Retinal pigment epithelial cell (primary cell): ENCODE results near the gene MRGPRX2.

Experiments used
- DNase-seq: peaks from one replicate; pipeline ENCODE4 v3.0.0-alpha.2; 2010; ENCODE audit warnings: low read depth
- H3K4me3 ChIP-seq: 2 replicates; pipeline ENCODE4 v1.5.1; 2011; ENCODE audit warnings: mild to moderate bottlenecking, low read length, control low read depth, moderate library complexity
- TF ChIP-seq, protein P1 (sequence below): conservative IDR thresholded peaks from 2 replicates; pipeline ENCODE4 v1.5.1; 2011; ENCODE audit warnings: low read depth, low read length, control low read depth, inconsistent platforms

The MRGPRX2 gene

DNA sequence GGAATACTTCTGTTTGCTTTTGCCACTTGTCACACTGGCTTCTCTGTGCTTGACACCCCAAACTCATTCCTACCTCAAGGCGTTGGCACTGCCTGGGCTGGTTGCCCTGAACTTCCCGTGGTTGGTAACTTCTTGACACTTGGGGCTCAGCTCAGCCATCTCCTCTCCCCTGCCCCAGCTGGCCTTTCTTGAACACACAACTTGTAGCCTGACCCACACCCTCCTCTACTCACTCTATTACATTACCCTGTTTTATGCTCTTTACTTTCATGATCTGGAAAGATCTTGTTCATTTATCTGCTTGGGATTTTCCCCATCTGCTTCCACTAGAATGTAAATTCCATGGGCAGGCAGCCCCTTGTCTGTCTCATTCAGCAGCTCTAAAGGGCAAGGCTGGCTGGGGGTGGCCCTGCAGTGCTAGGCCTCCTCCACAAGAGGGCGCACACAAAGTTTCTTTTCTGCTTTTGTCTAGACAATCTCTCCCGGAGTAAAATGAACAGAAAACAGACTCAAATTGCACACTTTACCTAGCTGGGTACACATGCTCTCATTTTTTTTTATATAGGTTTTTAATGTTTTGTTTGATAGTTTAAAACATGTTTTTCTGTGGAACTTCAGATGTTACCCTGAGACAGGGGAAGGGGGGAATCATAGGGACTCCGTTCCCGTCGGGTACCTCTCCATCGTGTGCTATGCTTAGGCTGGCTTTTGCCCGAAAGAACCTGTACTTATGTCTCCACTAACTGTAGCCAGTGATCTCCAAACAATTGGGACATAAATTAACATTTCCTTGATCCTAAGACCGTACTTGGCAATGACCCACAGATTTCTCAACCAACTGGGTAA, 16.4 kb upstream of the MRGPRX2 start:
- no peak overlapping the region for H3K4me3 ChIP-seq
- TF ChIP-seq, protein P1, sequence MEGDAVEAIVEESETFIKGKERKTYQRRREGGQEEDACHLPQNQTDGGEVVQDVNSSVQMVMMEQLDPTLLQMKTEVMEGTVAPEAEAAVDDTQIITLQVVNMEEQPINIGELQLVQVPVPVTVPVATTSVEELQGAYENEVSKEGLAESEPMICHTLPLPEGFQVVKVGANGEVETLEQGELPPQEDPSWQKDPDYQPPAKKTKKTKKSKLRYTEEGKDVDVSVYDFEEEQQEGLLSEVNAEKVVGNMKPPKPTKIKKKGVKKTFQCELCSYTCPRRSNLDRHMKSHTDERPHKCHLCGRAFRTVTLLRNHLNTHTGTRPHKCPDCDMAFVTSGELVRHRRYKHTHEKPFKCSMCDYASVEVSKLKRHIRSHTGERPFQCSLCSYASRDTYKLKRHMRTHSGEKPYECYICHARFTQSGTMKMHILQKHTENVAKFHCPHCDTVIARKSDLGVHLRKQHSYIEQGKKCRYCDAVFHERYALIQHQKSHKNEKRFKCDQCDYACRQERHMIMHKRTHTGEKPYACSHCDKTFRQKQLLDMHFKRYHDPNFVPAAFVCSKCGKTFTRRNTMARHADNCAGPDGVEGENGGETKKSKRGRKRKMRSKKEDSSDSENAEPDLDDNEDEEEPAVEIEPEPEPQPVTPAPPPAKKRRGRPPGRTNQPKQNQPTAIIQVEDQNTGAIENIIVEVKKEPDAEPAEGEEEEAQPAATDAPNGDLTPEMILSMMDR, result peak; percentile 98
- no peak for DNase-seq

GRCh38 chr11:19075636-19076035, 15.1 kb upstream of the MRGPRX2 start:
- no peak overlapping the region for H3K4me3 ChIP-seq
- TF ChIP-seq, protein P1, result no peak
- no peak for DNase-seq

DNA sequence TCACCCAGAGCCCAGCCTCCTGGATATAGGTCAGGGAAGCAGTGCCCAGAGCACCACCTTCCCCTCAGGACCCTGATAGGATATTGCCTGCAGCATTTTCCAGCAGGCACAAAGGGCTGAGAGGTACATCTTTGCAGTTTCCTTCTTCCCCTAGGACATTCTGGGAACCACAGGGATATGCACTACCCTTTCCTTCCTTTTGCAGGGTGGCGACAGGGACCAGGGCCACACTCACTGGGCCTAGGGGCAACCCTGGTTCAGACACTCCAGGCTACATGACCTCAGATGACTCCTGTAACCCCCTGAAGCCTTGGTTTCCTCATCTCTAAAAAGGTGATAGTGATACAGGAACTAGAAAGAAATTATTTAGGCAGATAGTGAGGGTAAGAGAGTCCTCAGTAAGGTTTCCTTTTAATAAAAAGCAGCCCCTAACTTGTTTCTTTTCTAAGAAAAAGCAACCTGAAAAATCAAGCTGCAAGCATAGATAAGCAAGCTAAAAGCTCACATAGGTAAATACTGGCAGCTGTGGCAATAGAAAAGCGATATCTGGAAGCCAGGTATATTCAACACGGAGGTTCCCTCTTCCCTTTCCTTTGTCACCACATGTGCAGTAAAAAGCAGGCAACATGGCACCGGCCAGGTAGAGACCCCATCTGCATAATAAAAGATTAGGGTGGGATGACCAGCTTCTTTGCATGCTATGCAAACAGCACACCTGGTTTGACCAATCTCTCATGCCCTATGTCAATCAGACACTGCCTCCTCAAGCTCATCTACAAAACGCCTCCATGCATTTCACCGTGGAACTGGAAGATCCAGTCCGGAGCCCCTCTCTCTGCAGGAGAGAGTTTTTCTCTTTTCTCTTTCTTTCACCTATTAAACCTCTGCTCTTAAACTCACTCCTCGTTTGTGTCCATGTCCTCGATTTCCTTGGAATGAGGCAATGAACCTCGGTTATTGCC, 13.2 kb upstream of the MRGPRX2 start:
- TF ChIP-seq, protein P1, result no peak
- no peak overlapping the region for H3K4me3 ChIP-seq
- DNase-seq, result no peak

DNA sequence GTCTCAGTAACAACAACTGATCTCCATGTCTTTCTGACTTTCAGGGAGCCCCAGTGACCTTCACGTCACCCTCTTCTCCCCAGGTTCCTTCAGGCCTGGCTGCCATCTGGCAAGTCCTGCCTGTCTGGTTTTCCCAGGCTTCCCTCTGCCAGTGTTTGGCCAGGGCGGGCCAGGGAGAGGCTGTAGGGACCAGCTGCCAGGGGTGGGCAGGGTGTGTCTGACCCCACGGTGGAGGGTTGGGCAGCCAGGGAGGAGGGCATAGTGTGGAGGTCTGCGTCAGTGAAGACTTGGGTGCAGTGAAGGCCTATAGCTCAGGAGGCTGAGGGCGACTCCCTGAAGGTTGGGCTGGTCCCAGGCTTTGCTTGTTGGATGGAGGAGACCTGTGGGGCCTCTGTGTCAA, 11.9 kb upstream of the MRGPRX2 start:
- no peak overlapping the region for H3K4me3 ChIP-seq
- TF ChIP-seq, protein P1, result no peak
- no peak for DNase-seq

DNA sequence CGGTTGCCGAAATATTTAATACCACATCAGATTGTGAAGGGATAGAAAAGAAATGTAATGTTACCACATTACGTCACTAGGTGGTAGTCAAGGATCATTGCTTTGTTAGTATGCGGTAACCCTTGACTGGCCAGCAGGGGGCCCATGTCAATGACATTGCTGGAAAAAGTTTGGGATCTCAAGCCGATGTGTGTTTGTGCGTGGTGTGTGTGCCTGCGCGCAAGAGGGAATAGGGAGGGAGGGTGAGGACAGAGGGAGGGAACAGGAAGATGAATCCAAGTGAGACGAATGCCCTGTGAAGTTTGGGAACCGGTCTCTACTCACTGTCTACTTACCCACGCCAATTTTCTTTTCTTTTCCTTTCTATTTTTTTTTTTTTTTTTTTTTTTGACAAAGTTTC, 10.7 kb upstream of the MRGPRX2 start:
- TF ChIP-seq, protein P1, result peak; percentile 98
- DNase-seq, result no peak
- H3K4me3 ChIP-seq, result no peak overlapping the region

- DNase-seq, result no peak
- TF ChIP-seq, protein P1, result no peak
- H3K4me3 ChIP-seq, result no peak overlapping the region
These were observed 684 bp downstream of the MRGPRX2 start for GRCh38 chr11:19059833-19060232.
